ENCODE measurements around the gene AGK.

The AGK gene

DNA sequence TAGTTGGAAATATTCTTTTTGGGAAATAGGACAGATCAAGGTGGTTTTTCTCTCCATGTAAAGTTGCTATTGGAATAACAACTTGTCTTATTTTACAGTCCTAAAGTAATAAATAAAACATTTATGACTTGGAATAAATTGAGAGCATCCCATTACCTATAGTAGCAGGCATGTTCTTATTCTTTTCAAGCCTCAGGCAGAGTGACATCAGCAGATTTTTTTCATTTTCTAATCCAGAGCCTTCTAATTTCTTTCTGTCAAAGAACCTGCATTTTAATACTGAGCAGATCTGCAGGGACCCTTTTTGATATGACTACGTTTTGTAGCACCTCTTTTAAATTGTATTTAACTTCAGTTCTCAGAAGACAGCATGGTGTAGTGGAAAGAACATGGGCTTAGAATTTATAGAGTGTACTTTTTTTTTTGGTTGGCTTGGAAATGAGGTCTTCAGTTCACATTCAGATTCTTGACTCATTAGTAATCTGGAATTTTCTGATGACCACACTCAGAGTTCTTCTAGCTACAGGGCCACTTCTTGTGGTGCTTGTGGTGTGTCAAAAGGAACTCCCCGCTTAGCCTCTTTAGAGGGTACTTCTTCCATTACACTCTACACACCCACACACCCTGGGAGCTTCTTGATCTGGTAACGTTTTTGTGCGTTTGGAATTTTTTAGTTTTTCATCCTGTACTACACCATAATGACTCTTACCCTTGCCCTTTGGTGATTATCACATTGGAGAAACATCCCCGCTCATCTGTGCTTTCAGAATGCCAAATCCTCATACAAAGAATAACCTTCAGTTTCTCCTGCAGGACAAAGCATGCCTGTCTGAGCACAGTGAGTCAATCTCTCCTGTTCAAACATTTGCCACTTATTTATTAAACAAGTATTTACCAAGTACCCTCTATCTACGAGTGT is 34.6 kb downstream of the AGK start:
- DNase-seq (ENCODE audit: low read depth, low spot score) = peak; percentile 75

DNA sequence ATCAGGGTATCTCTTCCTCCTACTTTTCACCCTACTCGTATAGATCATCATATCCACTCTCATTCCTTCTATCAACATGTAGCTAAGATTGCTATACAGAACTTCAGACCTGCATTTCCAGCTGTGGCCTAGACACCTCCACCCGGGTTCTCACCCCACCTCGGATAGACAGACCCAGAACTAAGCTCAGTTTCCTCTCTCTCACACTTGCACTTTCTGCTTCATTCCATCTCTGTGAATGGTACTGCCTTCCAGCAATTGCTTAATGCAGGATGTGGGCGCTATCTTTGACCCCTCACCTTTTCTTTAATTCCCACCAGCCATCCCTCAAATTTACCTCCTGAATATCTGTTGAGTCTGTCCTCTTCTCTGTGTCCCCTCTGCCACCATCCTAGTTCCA is 35.7 kb downstream of the AGK start:
- DNase-seq (ENCODE audit: low read depth, low spot score) = no peak

DNA sequence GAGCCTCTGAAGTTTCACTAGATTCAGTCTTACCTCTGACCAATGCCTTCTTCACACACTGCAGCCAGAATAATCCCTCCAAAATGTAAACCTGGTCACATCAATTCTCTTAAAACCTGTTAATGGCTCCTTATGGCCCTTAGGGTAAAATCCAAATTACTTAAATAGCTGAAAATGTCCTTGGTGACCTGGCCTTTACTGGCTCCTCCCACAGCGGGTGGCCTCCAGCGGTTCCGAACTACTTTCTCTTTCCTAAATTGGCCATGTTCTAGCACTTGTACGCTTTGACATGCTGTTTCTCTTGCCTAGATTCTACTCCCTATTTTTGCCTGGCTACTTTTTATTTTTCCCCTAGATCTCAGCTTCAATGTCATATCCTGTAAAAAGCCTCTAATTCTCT is 36.1 kb downstream of the AGK start:
- no peak for DNase-seq (ENCODE audit: low read depth, low spot score)

DNA sequence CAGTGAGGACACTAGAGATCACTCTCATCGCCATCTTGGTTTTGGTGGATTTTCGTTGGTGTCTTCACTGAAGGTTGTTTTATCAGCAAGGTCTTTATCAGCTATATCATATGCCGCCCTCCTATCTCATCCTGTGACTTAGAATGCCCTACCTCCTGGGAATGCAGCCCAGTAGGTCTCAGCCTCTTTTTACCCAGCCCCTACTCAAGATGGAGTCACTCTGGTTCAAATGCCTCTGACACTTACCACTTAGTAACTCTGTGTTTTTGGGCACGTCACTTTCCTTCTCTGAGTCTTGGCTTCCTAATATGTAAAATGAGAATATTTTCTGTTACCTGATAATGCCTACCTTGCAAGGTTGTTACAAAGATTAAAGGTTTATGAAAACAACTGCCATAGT is 37.7 kb downstream of the AGK start:
- no peak for DNase-seq (ENCODE audit: low read depth, low spot score)

GRCh38 chr7:141590071-141590470 is 38.9 kb downstream of the AGK start:
- no peak for DNase-seq (ENCODE audit: low read depth, low spot score)

DNA sequence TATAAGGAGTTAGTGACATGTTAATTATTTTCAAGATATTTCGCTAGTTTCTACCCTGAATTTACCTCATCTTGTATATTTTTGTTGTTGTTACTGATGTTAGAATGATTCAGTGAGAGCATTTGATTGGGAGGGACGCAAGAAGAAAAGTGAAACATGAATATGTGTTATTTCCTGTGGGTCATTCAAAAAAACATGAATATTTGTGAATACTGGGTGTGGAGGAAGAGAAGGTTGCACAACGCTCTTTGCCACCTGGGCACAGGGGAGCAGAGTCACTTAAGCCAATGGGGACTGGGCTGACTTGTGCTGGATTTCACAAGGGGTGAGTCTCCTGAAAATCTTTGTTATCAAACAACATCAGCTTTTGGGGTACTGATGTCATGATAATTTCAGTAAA is 39.5 kb downstream of the AGK start:
- DNase-seq (ENCODE audit: low read depth, low spot score) = no peak

DNA sequence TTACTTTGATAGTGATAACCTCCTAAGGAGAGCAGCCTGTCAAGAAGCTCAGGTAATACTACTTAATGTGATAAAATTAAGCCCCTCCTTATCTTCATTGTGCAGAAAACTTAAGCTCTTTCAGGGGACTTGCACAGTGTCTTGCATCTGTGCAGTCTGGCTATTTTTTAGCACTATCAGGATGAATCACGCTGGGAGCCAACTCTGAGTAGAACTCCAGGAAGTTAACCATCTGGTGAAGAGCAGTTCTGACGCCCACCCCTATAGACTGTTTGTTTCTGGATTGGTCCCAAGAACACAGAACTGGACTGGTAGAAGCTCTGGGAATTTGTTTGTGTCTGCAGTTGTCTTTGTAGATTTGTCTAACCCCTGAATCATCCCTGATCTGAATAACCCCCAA is 41.9 kb downstream of the AGK start:
- peak; percentile 57 for DNase-seq (ENCODE audit: low read depth, low spot score)

GRCh38 chr7:141597966-141598365 is 46.8 kb downstream of the AGK start:
- no peak for DNase-seq (ENCODE audit: low read depth, low spot score)

- DNase-seq (ENCODE audit: low read depth, low spot score) = no peak
Measured at GRCh38 chr7:141598408-141598807, 47.2 kb downstream of the AGK start.

DNA sequence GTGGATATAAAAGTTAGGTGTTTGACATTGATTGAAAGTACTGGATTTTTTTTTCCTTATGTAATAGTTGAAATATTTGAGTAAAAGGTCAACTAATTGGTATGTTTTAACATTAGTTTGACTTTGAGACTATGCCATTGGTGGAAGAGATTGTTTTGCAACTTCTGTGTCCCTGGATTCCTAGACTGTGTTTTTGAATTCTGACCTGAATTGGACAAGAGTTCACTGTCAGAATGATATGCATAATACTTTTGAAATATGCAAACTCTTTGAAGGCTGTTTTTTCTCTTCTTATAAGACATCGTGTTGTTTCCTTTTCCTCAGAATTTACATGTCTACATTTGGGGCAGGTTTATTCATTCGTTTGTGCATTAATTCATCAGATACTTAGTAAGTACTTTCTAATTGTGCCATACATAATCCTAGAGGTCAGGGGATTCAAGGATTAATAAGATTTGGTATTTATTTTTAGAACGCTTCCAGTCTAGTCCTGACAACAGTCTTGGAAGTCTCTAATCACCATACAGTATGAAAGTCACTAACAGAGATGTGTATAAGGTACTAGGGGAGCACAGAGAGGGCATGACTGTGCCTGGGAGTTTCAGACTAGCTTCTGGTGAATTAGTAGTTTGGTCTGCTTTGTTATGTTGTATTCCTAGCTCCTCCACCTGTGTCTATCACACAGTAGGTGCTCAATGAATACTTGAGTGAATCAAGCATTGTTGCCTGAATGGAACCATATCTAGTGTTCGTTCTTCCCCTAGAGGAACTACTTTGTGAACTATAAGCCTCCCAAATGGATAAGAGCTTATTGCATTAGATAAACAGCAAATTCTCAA is 49.2 kb downstream of the AGK start:
- DNase-seq (ENCODE audit: low read depth, low spot score) = no peak

- no peak for DNase-seq (ENCODE audit: low read depth, low spot score)
Measured at GRCh38 chr7:141609576-141609975, 58.4 kb downstream of the AGK start.

GRCh38 chr7:141610671-141611070 is 59.5 kb downstream of the AGK start:
- no peak for DNase-seq (ENCODE audit: low read depth, low spot score)

- DNase-seq (ENCODE audit: low read depth, low spot score) = no peak
Measured at GRCh38 chr7:141612861-141613260, 61.7 kb downstream of the AGK start.

GRCh38 chr7:141617280-141617679 is 66.1 kb downstream of the AGK start:
- no peak for DNase-seq (ENCODE audit: low read depth, low spot score)

DNA sequence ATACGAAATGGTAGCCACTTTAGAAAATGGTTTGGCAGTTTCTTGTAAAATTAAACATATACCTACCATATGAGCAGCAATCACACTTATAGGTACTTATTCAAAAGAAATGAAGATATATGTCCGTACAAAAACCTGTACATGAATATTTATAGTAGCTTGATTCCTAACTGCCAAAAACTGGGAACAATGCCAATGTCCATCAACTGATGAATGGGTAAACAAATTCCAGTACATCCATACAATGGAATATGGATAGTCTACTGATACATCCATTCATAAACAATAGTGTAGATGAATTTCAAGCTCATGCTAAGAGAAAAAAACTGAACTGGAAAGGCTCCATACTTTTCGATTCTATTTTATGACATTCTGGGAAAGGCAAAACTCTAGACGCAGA is 68.5 kb downstream of the AGK start:
- no peak for DNase-seq (ENCODE audit: low read depth, low spot score)

GRCh38 chr7:141624763-141625162 is 73.6 kb downstream of the AGK start:
- no peak for DNase-seq (ENCODE audit: low read depth, low spot score)

DNA sequence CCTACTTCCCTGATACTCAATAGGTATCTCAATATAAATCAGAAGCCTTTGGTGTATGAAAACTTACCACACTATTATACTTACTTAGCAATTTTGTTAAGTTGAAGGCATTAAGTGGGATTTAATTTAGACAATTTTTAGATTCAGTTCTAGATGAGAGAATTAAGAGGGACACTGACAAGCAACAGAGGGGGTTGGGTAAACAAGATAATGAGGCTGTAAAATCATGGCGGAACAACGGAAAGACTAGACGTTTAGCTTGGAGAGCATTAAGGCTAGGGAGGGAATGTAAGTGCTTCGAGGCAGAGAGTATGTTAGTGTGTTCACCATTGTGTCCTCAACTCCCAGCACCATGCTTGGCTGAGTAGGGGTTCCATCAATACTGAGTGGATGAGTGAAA is 79.4 kb downstream of the AGK start:
- no peak for DNase-seq (ENCODE audit: low read depth, low spot score)

DNA sequence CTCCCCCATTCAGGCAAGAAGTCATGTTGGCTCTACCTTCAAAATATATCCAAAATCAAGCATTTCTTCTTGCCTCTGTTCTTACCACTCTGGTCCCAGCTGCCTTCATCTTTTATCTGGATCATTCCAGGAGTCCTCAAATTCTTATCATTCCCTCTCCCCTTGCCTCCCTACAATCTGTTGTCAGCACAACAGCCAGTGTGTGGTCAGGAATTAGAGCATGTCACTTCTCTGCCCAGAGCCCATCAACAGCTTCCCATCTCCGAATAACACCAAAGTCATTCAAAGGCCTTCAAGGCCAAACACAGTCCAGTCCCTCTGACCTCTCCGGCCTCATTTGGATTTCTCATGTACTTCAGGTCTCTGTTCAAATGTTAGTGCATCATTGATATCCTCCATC is 80.3 kb downstream of the AGK start:
- DNase-seq (ENCODE audit: low read depth, low spot score) = no peak

DNA sequence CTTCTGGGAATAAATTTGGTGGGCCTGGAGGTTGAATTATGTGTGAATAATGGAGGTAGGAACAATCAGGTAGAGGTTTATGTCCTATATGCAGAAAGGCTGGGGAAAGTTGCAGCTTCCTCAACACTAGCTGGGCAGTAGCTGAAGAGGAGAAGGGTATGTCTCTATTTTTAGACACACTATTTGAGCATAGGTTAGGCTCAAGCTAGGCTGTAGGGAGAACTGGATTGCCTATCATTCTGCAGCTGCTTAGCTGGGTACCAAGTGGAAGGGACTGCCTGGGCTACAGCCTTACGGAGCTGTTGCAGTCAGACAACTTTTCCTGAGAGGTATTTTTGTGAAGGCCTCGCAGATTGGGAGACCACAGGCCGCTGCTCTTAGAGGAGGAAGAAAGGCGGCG is 82.9 kb downstream of the AGK start:
- no peak for DNase-seq (ENCODE audit: low read depth, low spot score)

DNA sequence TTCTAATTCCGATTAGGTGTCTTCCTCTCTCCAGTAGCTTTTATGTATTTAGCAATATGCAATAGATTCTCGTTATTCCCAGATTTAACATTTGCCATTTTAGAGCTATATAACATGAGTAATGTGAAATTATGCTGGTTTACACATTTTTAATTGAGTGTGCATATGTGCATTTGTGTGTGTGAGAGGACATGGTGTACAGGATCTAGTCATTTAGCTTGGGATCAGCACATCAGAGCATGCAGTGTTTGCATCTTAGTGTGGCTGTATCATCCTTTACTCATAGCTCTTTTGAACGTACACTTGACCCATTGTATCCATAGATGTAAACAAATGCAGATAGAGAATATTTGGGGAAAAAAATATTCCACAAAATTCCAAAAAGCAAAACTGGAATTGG is 84.8 kb downstream of the AGK start:
- DNase-seq (ENCODE audit: low read depth, low spot score) = no peak

DNA sequence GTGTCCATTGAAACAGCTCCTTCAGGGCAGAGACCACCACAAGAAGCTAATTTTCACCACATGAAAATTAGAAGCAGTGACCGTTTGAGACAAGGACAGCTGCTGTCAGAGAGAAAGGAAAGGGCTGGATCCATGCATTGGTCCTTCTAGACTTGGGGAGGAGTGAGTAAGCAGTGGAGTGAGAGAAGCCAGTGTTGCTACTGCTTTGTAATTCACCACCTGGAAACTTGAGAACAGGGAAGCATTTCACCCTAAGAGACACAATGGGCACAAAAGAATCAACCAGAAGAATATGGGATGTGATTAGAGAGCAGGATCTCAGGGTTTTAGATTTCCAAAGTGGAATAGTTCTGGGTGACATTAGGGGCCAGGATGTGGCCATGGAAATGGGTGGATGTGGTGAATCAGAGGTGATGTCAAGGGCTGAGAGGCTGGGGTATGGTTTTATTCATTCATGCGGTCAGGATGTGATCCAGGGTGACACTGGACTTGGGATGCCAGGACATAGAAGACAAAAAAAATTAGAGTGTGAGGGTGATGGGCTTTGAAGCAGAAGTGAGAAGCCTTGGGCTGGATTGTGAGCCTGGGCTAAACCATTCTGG is 89.1 kb downstream of the AGK start:
- no peak for DNase-seq (ENCODE audit: low read depth, low spot score)

DNA sequence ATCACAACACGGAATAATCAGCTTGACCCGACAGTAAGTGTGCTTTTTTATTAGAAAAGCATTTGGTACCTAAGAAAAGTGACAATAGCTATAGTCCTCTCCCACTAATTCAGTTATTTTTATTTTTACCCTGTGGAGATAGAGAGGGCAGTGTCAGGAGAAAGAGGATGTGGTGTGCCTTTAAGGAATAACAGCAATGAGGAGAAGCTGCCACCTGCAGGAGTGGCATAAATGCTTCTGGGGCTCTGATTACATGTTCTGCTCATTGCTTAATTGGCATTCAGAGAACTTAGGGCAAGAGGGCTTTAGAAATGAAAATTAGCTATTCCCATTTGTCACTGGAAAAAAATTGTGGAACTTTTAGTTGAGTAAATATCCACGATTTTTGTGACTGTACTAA is 90.7 kb downstream of the AGK start:
- no peak for DNase-seq (ENCODE audit: low read depth, low spot score)
